CD4-positive, alpha-beta T cell treated with Interleukin-15 for 4 hours (primary cell): ENCODE results near the gene KIAA1549.

Experiments
- DNase-seq: peaks from one replicate; pipeline ENCODE4 v3.0.0-alpha.2; 2020; ENCODE audit warnings: low spot score

The KIAA1549 gene

DNA sequence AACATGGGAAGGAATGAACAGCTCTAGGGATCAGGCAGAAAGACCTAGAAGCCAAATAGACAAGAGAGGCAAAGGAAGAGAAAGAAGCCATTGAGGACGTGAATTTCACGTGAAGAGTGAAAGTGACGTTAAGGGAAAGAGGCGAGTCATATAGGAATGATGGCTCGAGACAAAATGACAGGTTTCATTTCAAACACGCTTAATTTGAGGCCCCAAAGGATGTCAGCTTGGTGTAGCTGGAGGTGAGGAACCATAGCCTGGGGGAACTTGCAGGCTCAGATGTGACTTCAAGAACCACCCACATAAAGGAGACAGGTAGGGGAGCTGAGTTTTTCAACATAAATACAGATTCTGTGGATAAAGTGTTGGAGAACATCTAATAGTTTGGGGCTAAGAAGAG is 98.9 kb downstream of the KIAA1549 start:
- no peak for DNase-seq

DNA sequence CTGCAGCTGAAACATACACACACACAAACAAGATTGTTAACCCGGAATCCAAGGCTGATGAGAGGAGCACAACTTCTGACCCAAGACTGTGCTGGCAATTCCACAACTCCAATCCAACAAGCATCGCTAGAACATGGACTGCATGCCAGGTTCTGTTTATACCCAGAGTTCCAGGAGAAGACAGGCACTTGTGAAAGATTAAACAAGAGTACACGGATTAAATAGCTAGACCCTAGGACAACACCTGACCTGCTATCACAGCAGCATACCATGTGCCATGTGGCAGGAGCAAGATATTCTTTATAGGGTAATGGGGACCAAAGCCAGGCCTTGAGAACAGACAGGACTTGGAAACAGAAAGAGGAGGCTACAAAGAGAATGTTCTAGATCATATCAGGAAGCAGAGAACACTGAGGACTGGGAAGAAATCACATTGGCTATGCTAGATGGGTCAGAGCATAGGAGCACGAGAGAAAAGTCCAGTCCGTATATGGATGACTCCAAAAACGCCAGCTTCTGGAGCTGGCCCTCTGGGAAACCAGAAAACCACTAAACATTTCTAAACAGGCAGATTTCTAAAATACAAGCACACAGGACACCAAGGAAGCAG is 99.5 kb downstream of the KIAA1549 start:
- DNase-seq, result no peak

DNA sequence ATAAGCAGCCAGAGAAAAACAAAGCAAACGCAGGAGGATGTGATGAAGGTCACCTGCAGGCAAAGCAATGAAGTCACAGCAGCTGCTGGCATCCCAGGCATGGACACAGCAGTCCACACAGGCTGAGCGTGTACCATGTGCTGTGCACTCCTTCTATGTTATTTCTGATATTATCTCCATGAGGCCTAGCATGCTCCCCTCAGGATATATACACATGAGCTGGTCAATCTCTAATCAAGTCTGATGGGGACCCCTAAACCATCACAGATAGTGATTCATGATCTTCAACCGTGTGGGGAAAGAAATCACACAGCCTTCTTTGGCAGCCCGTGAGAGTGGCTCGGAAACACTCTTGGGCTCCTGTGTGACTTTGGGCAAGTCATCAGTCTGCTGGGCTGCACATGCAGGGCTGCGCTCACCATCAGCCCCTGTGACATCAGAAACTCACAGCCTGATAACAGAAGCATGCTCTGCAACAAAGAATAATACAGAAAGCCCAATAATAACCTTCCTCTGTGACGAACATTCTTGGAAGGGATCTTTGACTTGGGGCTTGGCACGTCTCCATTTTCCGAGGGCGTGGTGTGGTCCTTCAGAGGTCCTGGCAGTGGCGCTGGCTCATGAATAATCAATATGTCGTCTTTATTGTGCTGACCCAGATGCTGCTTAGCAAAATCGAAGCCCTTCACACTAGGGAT is 100.2 kb downstream of the KIAA1549 start:
- DNase-seq, result no peak

- no peak for DNase-seq
Measured at GRCh38 chr7:138879356-138879755, 101.8 kb downstream of the KIAA1549 start.

GRCh38 chr7:138878856-138879255 is 102.3 kb downstream of the KIAA1549 start:
- DNase-seq, result no peak

- no peak for DNase-seq
Measured at GRCh38 chr7:138878051-138878450, 103.1 kb downstream of the KIAA1549 start.

GRCh38 chr7:138876326-138876725 is 104.9 kb downstream of the KIAA1549 start:
- no peak for DNase-seq

DNA sequence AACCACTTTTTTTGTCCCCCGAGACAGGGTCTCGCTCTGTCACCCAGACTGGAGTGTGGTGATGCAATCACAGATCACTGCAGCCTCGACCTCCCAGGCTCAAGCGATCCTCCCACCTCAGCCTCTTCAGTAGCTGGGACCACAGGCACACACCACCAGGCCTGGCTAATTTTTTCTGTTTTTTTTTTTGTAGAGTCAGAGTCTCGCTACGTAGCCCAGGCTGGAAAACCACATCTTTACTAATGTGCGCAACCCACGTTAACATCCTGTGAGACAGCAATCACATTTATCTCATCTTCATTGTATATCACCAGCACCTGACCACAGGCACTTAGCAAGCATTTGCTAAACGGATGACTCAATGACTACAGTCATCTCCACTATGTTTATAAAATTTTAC is 105.4 kb downstream of the KIAA1549 start:
- DNase-seq, result peak; percentile 67

- no peak for DNase-seq
Measured at GRCh38 chr7:138873220-138873892, 107.8 kb downstream of the KIAA1549 start.

DNA sequence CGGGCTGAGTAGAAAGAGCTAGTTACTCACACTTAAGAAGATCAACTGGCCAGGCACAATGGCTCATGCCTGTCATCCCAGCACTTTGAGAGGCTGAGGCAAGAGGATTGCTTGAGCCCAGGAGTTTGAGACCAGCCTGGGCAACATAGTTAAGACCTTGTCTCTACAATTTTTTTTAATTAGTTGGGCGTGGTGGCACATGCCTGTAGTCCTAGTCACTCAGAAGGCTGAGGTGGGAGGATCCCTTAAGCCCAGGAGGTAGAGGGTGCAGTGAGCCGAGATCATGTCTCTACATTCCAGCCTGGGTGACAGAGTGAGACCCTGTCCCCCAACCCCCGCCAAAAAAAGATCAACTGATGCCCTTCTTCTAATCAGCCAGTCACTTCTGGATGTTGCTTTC is 108.6 kb downstream of the KIAA1549 start:
- no peak for DNase-seq

DNA sequence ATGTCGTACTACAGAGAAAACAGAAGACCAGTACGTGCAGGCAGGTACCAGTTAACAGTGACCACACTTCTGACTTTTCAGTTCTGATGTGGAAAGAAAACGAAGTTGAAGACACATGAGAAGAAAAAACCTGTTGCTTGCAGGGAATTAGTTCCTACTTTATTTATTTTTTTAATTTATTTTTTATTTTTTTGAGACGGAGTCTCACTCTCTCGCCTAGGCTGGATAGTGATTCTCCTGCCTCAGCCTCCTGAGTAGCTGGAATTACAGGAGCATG is 109.4 kb downstream of the KIAA1549 start:
- no peak for DNase-seq

GRCh38 chr7:138871065-138871813 is 110.0 kb downstream of the KIAA1549 start:
- DNase-seq, result no peak

- no peak for DNase-seq
Measured at GRCh38 chr7:138869353-138869752, 111.8 kb downstream of the KIAA1549 start.

GRCh38 chr7:138868711-138869110 is 112.5 kb downstream of the KIAA1549 start:
- no peak for DNase-seq

GRCh38 chr7:138867744-138868143 is 113.4 kb downstream of the KIAA1549 start:
- no peak for DNase-seq

DNA sequence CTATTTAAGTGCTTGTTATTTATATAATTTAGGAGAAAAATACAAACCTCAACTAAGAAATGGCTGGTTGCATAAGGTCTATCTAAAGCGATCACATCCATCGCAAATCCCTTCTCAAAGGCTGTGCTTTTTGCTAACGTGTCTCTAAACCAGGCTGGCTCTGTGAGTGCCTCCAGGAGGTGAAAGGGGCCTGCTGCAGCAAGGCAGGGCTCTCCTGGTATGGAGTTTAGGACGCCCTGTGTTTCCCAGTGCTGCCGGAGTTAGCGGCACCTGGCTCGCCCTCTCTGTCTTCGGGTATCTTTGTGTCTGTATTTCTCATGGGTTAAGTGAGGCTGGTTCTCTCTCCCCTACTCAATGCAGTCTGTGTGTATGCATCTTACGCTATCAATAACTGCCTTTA is 114.8 kb downstream of the KIAA1549 start:
- DNase-seq, result no peak

GRCh38 chr7:138865843-138866242 is 115.3 kb downstream of the KIAA1549 start:
- peak; percentile 32 for DNase-seq

DNA sequence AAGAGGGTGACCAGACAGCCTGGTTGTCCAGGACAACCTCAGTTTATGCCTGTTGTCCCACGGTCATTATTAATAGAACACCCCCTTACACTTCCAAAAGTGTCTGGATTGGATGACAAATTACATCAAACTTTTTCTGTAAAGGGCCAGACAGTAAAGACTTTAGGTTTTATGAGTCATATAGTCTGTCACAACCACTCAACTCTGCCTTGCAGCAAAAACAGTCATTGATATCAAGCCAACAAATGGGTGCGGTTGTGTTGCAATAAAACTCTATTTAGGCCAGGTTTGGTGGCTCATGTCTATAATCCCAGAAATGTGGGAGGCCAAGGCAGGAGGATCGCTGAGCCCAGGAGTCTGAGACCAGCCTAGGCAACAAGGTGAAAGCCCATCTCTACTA is 116.5 kb downstream of the KIAA1549 start:
- DNase-seq, result no peak

- DNase-seq, result no peak
Measured at GRCh38 chr7:138863931-138864330, 117.3 kb downstream of the KIAA1549 start.

DNA sequence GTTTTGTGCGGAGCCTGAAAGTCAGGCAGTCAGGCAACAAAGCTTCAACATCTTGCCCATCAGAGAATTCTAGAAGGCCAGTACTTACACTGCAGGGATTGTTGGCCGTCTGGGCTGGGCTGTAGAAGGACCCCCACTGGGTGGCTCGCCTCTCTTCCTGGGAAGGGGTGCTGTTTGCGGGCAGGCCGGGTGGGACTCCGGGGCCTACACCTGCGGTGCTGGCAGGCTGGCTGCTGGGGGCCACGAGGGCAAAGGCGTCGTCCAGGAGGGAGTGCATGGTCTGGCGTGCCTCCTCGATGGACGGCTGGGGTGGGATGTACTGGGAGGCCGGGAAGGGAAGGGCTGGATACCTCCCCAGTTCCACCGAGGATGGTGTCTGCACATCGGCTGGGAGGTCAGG is 120.1 kb downstream of the KIAA1549 start:
- no peak for DNase-seq

GRCh38 chr7:138857728-138858127 is 123.5 kb downstream of the KIAA1549 start:
- DNase-seq, result no peak

- DNase-seq, result no peak
Measured at GRCh38 chr7:138854115-138854645, 127.0 kb downstream of the KIAA1549 start.

GRCh38 chr7:138853448-138853847 is 127.7 kb downstream of the KIAA1549 start:
- no peak for DNase-seq
